Kidney epithelial cell (primary cell): Measurements from ENCODE around the gene EML3. TPM values are rescaled to one million over a fixed set of nuclear protein-coding genes. Genes with fewer than 3 reads are reported as not detected.

Source experiments
- DNase-seq: peaks from one replicate; pipeline ENCODE4 v3.0.0-alpha.2; 2010; ENCODE audit warnings: low read depth
- H3K27me3 ChIP-seq: 2 replicates; pipeline ENCODE4 v1.6.0; 2011; ENCODE audit warnings: low read length; ENCODE audit not compliant: control insufficient read depth, insufficient read depth
- H3K36me3 ChIP-seq: 2 replicates; pipeline ENCODE4 v1.5.1; 2011; ENCODE audit warnings: low read length; ENCODE audit not compliant: control insufficient read depth, insufficient read depth
- H3K4me3 ChIP-seq: 2 replicates; pipeline ENCODE4 v1.5.1; 2011; ENCODE audit warnings: low read depth, mild to moderate bottlenecking, control low read depth, low read length
- CTCF ChIP-seq: IDR thresholded peaks from 2 replicates; pipeline ENCODE4 v1.5.1; 2011; ENCODE audit warnings: mild to moderate bottlenecking, moderate library complexity, low read length, control low read depth, inconsistent platforms; ENCODE audit not compliant: insufficient read depth, poor library complexity, severe bottlenecking
- total RNA-seq: library from RNA; depleted of rRNA; stranded (reverse); fragments of >200 nt; gene quantifications from 2 replicates; pipeline ENCODE4 v1.2.3, GENCODE V29; 2015

Gene EML3
- total RNA-seq, 1 donor from 2014 or later: 21.1 TPM

- TF ChIP-seq CTCF: no peak
- Histone ChIP-seq H3K4me3 (no peak overlapping the region), H3K27me3 (no peaks in the 10 kb centered on the region), H3K36me3 (peaks cover 1% of the 10 kb centered on the region)
- DNase-seq: no peak
Observed at GRCh38 chr11:62649486-62649885, 36.9 kb upstream of the EML3 start.

GRCh38 chr11:62648967-62649364 is 36.4 kb upstream of the EML3 start:
- Histone ChIP-seq H3K4me3 (no peak overlapping the region), H3K36me3 (peaks cover 1% of the 10 kb centered on the region), H3K27me3 (no peaks in the 10 kb centered on the region)
- no peak for DNase-seq
- TF ChIP-seq CTCF: no peak

- no peak for DNase-seq
- no peaks in the 10 kb centered on the region for H3K27me3 ChIP-seq
- H3K4me3 ChIP-seq: no peak overlapping the region
- peaks cover 1% of the 10 kb centered on the region for H3K36me3 ChIP-seq
- TF ChIP-seq CTCF: no peak
Observed at GRCh38 chr11:62648185-62648966, 35.8 kb upstream of the EML3 start.

- Histone ChIP-seq H3K27me3 (no peaks in the 10 kb centered on the region), H3K4me3 (no peak overlapping the region), H3K36me3 (peaks cover 1% of the 10 kb centered on the region)
- TF ChIP-seq CTCF: no peak
- DNase-seq: no peak
Observed at GRCh38 chr11:62647609-62648005, 35.0 kb upstream of the EML3 start.

GRCh38 chr11:62646825-62647608 is 34.4 kb upstream of the EML3 start:
- no peak for TF ChIP-seq CTCF
- no peak for DNase-seq
- no peaks in the 10 kb centered on the region for H3K27me3 ChIP-seq
- peaks cover 1% of the 10 kb centered on the region for H3K36me3 ChIP-seq
- no peak overlapping the region for H3K4me3 ChIP-seq
